ENCODE results near the gene MSN. TPM values are rescaled to one million over a fixed set of nuclear protein-coding genes. Genes with fewer than 3 reads are reported as not detected.
A peak's percentile ranks its signal among the peaks of the same experiment; 100 is the strongest.

MSN gene
- total and polyA plus RNA-seq, 10 of the 15 experiments (the other 5 are each of a cell fraction or from before 2014, with no cell fraction given): 93.8 to 432 (median 270) TPM

GRCh38 chrX:65674204-65674893, 6.9 kb downstream of the MSN start:
- Histone ChIP-seq H3K9ac (ENCODE audit: control insufficient read depth, insufficient read depth, low read length) (peak overlapping the region; percentile 37), H3K79me2 (ENCODE audit: control insufficient read depth, insufficient read depth, low read length) (peaks cover 91% of the 10 kb centered on the region), H4K20me1 (ENCODE audit: control insufficient read depth, insufficient read depth) (no peaks in the 10 kb centered on the region), H3K4me2 (ENCODE audit: control insufficient read depth, insufficient read depth) (peak overlapping the region; percentile 86), H3K9me3 (replicated peaks; ENCODE audit: control insufficient read depth, insufficient read depth, low read length) (no peaks in the 10 kb centered on the region), H3K27ac (ENCODE audit: control insufficient read depth, insufficient read depth) (peak overlapping the region; percentile 44), H3K36me3 (ENCODE audit: control insufficient read depth in 2 of 2, insufficient read depth in 2 of 2, low read length in 1 of 2) (peaks cover 0 to 5% of the 10 kb centered on the region in 2 experiments; a peak in 1 of 4 replicates), H3K4me3 (peak overlapping the region; percentile 62), H3K4me1 (ENCODE audit: control insufficient read depth, insufficient read depth, low read length) (peaks cover 6% of the 10 kb centered on the region), H3K27me3 (replicated peaks in 1 of 2; ENCODE audit: control insufficient read depth in 2 of 2, insufficient read depth in 2 of 2, low read length in 1 of 2) (no peaks in the 10 kb centered on the region), H2AFZ (ENCODE audit: control insufficient read depth, low read depth, low read length) (no peak overlapping the region)
- ATAC-seq: peak; percentile 27
- no peak for FAIRE-seq
- no peak for DNase-seq (ENCODE audit: low read depth, low spot score)
- intact Hi-C loops (cut with micrococcal nuclease; ENCODE audit: unreplicated experiment): no loop called here
- RAD21 ChIA-PET (ENCODE audit: unreplicated experiment): interaction anchor here (1.0 to 9.8 kb wide), 5 partner anchors 14 to 78 kb away, joined by 3 to 109 read pairs (median 12); no protein-coding TSS in a partner anchor
- CTCF ChIA-PET: interaction anchor here (1.0 to 4.0 kb wide), 5 partner anchors 14 to 77 kb away, joined by 3 to 23 read pairs (median 5); no protein-coding TSS in a partner anchor
- WGBS (ENCODE audit: insufficient coverage, insufficient replicate concordance, low lambda C conversion rate, missing lambda C conversion rate): 28% methylated on average over 6 of the region's 6 CpGs
- SMC1A ChIA-PET (ENCODE audit: uncharacterized antibody, unreplicated experiment): interaction anchor here (0.8 to 9.3 kb wide), 6 partner anchors 14 to 312 kb away, joined by 3 to 112 read pairs (median 14); no protein-coding TSS in a partner anchor
- POLR2A ChIA-PET: interaction anchor here (1.1 to 3.2 kb wide), 4 partner anchors 13 to 48 kb away, joined by 3 to 12 read pairs (median 8); no protein-coding TSS in a partner anchor
- BruUV-seq (replicated peaks): no TSS peak
- in situ Hi-C loops (cut with MboI): no loop called here
- TF ChIP-seq REST (IDR thresholded peaks at IDR 0.05; ENCODE audit: low read depth, low read length): no peak
- TF ChIP-seq SMAD5 (IDR thresholded peaks at IDR 0.05; ENCODE audit: low read depth): no peak
- no peak for TF ChIP-seq ATF3 (IDR thresholded peaks at IDR 0.05; ENCODE audit: borderline replicate concordance, extremely low read depth, low read depth, low read length)
- TF ChIP-seq SIX5 (IDR thresholded peaks at IDR 0.05; ENCODE audit: low read depth, low read length, severe bottlenecking): no peak
- TF ChIP-seq YY1 (IDR thresholded peaks at IDR 0.05; ENCODE audit: low read depth, low read length): no peak
- no peak for TF ChIP-seq E4F1 (IDR thresholded peaks at IDR 0.05; ENCODE audit: borderline replicate concordance, partially characterized antibody)
- no peak for TF ChIP-seq CBFB (IDR thresholded peaks at IDR 0.05; ENCODE audit: low read depth)
- TF ChIP-seq CTCF (IDR thresholded peaks at IDR 0.05 in 2 of 3, conservative IDR thresholded peaks at IDR 0.05 in 1 of 3; ENCODE audit: control insufficient read depth in 2 of 3, extremely low read depth in 1 of 3, insufficient read depth in 1 of 3, low read depth in 3 of 3, low read length in 3 of 3): no peak
- TF ChIP-seq ESRRA (IDR thresholded peaks at IDR 0.05; ENCODE audit: low read length): no peak
- TF ChIP-seq TCF12 (IDR thresholded peaks at IDR 0.05; ENCODE audit: low read depth, low read length): no peak
- no peak for TF ChIP-seq POLR2AphosphoS5 (IDR thresholded peaks at IDR 0.05; ENCODE audit: low read length)
- no peak for TF ChIP-seq USF1 (IDR thresholded peaks at IDR 0.05; ENCODE audit: borderline replicate concordance, extremely low read length, insufficient read depth, low read depth, low read length)
- no peak for TF ChIP-seq RAD21 (IDR thresholded peaks at IDR 0.05; ENCODE audit: insufficient read depth, low read depth, low read length)

Data from GM12878 (cell line).